Stimulated activated CD8-positive, alpha-beta memory T cell treated with anti-CD3 and anti-CD28 coated beads, Interleukin-2, amount 100 ng/mL, for 1 hour (primary cell): ENCODE measurements around the gene RDH5.

Source experiments
- DNase-seq, 2 donors: peaks; one replicate each; pipeline ENCODE4 v3.0.0-alpha.2; 2020; ENCODE audit warnings: low read depth in 2 of 2

RDH5 gene

DNA sequence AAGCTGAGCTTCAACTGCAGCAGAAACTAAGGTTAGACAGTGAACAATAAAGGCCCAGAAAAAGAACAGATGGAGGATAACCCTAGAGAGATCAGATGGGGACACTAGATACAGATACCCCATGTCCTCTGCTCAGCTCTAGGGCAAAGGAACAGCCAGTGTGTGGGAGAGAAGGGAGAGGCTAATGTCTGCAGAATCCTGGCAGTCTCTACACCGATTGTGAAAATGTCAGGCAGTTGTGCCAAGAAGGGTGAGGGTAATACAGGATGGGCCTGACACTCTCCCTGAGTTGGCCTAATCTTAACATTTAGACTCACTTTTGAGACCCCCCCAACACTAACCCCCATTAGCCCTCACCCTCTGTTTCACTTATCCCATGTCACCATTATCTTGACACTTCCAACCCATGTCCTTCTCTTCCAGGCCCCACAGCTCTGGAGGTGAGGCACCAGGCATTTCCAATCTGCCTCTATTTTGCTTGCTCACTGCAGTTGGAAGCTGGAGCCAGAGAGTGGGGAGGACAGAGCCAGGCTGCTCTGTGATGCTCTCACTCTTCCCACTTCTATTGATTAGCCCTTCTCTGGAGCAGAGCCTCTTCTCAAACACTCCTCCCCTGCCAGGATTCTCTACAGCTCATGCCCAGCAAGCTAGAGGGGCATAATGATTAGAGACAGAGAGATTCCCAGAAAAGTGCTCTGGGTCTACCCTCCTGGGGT, 7.3 kb upstream of the RDH5 start:
- DNase-seq, result no peak

DNA sequence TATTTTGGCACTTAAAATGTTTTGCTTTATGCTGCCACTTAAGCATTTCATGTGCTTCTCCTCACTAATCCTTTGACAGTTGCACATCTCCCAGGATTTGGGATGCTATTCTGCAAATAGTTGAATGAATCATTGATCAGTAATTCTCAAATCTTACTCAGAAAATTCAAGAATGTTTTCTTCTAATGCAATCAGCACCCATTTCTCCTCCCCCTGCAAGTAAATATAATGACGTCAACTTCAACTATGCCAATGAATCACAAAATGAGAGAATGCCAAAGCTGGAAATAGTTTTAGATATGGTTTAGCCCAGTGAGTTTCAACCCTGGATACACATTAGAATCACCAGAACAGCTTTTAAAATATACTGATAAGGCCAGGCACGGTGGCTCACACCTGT, 6.5 kb upstream of the RDH5 start:
- DNase-seq, result no peak

DNA sequence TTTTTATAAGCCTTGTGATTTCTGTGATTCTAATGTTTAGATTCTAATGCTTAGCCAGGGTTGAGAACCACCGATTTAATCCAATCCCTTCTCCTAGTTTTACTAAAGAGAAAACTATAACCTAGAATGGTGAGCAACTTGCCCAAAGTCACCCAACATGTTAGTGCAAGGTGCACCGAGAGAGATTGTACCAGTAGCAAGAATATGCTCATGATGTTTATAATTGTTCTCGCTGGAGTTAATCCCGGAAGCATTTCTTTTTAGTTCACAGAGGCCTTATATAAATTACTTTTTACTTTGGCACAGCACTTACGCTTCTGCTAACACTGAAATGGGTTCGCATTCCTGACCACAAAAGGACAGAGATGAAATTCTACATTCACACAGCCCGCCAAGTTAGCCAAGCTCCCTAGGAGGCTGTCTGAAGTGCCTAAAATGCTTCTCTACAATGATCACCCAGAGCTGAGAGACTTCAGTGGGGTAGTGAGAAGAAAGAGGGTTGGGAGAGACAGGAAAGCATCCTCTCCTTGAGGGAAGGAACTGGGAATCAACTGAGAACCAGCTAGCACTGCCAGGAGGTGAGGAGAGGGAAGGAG, 4.9 kb upstream of the RDH5 start:
- no peak for DNase-seq

DNA sequence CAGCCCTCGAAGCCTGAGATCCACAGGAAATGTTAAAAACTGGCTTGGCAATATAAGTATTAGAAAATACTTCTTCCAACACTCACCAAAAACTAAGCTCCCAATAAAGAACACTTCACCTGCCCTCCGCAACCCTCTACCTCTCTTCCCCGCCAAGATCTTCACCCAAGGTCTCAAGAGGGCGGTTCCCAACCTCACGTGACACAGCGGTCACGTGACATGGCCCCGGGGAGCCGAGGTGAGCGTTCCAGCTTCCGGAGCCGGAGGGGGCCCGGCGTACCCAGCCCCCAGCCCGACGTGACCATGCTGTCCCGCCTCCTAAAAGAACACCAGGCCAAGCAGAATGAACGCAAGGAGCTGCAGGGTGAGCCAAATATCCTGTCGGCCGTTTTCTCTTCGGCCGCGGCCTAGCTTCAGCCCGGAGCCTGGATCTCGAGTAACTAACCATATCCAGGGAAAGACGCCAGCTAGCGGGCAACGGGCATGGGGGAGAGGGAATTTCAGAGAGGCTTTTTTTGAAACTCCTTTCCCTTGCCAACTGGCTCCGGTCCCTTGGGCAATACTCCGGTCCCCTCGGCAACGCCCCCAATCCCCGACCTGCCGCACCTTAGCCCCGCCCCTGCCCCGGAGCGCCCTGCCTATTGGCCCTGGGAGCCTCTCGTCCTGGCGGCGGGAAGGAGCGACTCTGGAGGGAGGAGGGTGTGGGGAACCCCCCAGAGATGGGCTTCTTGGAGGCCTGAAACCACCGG, 4.2 kb upstream of the RDH5 start, which contains the start of gene BLOC1S1:
Gene BLOC1S1 (plus strand): TSS at position 214 of the 749 bp plus-strand sequence. CDS start 6 bp downstream, at position 220.
- DNase-seq, result peak; percentile 79 to 86

DNA sequence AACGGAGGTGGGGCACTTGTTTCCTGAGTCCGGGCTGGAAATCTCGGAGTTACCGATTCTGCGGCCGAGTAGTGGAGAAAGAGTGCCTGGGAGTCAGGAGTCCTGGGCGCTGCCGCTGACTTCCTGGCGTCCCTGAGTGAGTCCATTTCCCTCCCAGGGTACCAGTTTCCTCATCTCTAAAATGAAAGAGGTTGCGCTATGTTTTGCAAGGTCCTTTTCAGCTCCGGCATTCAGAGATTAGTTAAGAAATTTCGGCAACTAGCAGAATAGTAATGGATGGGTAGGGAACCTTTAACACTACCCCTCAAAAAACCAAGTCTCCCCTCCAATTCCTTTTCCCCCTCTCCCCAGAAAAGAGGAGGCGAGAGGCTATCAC, 3.6 kb upstream of the RDH5 start:
- no peak for DNase-seq

DNA sequence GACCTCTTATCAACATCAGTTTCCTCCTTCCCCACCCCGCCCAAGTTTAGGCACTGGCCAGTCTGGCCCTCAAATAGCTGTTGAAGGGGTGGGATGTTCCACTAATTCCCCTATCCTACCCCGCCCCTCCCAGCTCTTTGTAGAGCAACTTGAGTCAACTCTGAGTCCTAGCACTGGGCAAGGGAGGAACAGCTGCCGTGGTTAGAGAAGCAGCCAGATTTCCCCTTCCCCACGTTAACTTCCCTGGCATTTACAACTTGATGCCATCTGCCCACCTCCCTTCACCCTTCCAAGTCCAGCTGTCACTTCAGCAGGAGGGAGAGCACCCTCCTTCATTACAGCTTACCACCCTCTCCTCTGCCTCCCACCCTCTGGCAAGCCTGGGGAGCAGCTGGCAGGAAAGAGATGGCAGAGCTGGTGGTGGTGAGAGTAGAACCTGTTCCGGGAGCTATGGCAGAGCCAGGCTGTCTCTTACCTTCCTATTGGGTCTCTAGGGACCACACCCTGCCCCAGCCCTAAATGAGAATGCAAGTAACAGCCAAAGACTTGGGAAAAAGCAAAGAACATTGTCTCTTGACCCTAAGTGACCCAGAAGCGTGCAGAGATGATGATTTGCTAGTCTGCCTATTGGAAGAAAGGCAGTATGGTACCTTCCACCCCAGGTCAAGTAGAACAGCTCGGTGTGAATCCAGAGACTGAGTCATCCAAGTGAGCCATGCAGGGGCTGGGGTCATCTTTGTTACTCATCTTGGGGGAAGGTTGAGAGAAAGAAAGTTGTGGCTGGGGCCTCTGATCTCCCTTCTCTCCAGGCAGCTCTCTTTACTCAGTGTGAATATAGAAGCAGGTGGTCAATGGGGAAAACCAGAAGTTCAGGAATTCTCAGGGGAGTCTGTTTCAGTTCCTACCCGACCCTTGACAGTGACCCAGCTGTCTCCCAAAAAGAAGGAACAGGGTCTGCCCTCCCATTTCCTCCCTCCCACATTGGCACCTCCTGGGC, 2.9 kb upstream of the RDH5 start:
- DNase-seq, result no peak

DNA sequence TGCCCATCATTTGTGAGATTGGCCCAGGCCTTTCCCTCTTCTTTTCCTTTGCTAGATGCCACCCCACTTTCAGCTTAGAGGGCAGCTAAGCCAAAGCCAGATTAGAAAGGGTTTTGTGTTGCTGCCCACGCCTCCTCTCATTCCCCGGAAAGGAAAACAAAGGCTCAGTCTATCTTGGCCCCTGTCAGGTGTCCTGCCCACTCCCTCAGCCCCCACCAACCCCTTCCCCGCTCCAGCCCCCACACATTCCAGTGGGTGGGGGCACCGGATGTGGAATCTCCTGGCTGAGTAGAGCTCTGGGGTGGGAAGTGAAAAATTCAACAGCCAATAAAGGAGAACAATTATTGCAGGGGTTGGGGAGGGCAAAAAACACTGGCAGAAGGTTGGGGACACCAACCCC, 2.2 kb upstream of the RDH5 start:
- DNase-seq, result no peak

DNA sequence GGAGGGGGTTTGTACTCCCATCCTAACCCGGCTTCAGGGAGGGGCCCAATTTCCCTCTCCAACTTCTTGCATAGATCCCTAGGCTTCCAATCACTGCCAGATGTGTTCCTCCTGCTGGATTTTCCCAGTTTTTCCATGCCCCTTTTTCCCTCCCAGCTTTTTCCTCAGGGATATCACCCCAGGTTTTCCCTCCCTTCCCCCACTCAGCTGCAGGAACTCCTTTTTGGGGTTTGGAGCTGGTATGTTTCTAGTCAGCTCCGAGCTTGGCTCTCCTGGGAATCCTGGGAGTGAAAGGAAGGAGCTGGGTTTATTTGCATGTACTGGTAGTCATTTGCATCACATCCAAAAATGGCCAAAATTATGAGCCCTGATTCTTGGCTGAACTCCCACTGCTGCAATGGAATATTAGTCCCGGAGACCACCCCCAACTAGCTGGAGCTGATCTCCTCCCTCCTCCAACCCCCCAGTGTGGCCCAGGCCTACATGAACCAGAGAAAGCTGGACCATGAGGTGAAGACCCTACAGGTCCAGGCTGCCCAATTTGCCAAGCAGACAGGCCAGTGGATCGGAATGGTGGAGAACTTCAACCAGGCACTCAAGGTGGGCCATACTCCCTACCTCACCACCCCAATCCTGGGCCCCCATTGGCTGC, 1.4 kb upstream of the RDH5 start:
- DNase-seq, result no peak

DNA sequence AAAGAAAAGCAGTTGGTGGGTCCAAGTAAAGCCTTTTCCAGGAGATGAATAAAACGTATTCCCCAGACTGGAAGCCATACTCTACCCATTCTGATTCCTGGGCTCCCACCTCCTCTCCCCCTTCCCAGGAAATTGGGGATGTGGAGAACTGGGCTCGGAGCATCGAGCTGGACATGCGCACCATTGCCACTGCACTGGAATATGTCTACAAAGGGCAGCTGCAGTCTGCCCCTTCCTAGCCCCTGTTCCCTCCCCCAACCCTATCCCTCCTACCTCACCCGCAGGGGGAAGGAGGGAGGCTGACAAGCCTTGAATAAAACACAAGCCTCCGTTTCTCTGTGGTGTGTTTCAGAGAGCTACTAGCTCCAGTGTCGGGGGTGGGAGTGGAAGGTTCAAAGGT, 822 bp upstream of the RDH5 start:
- DNase-seq, result no peak

DNA sequence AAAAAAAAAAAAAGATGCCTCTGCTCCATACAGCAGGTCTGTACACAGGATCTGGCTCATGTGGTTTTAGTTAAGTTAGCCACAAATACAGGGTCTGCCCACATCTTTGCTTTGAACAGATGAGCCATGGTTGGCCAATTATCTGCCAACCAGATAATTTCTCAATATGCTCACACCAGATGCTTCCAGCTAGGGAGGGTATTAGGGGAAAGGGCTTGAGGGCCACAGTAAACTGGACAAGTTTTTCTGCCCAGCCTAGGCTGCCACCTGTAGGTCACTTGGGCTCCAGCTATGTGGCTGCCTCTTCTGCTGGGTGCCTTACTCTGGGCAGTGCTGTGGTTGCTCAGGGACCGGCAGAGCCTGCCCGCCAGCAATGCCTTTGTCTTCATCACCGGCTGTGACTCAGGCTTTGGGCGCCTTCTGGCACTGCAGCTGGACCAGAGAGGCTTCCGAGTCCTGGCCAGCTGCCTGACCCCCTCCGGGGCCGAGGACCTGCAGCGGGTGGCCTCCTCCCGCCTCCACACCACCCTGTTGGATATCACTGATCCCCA, 776 bp downstream of the RDH5 start:
- no peak for DNase-seq

DNA sequence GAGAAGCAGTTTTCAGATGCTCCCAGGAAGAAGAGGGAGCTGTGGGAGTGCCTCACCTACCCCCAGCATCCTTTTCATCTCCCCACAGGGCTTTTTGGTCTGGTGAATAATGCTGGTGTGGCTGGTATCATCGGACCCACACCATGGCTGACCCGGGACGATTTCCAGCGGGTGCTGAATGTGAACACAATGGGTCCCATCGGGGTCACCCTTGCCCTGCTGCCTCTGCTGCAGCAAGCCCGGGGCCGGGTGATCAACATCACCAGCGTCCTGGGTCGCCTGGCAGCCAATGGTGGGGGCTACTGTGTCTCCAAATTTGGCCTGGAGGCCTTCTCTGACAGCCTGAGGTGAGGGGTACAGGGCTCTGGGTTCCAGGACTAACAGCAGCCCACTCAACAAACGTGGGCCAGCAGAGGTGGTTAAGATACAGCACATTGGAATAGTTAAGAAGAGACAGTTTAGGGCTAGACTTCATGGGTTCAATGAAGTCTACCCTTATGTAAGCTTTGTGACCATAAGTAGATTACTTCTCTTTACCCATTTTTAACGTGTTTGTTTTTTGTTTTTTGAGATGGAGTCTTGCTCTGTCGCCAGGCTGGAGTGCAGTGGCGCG, 1.5 kb downstream of the RDH5 start:
- DNase-seq, result no peak

DNA sequence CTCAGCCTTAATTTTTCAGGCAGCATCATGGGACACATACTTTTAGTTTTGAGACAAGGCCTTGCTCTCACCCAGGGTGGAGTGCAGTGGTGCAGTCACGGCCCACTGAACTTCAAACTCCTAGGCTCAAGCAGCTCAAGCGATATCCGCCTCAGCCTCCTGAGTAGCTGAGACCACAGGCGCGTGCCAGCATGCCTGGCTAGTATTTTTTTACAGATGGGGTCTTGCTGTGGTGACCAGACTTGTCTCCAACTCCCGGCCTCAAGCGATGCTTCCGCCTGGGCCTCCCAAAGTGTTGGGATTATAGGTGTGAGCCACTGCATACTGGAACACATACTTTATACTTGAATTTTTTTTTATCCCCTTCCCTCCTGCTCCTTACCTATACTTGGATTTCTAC, 2.8 kb downstream of the RDH5 start:
- DNase-seq, result no peak

DNA sequence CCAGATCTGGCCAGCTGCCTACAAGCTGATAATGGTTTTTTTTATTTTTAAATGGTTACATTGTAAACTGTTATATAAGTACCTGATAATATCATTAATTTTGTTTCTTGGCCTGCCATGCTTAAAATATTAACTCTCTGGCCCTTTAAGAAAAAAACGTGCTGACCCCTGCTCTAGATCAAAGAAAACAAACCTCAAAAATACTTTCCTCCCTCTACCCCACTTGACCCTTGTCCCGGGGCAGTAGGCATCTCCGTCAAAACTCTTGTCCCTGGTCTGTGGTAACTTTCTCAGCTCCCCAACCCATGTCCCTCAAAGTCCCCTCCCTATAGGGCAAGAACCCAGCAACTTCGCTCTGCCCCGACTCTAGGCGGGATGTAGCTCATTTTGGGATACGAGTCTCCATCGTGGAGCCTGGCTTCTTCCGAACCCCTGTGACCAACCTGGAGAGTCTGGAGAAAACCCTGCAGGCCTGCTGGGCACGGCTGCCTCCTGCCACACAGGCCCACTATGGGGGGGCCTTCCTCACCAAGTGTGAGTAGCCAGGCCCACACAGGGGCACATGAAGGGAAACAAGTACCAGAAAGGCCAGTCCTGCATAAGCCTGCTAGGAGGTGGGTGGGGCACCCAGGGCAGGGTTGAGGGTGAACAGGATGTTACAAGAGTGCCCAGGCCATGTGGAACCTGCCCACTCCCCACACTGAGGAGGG, 3.5 kb downstream of the RDH5 start:
- DNase-seq, result no peak

DNA sequence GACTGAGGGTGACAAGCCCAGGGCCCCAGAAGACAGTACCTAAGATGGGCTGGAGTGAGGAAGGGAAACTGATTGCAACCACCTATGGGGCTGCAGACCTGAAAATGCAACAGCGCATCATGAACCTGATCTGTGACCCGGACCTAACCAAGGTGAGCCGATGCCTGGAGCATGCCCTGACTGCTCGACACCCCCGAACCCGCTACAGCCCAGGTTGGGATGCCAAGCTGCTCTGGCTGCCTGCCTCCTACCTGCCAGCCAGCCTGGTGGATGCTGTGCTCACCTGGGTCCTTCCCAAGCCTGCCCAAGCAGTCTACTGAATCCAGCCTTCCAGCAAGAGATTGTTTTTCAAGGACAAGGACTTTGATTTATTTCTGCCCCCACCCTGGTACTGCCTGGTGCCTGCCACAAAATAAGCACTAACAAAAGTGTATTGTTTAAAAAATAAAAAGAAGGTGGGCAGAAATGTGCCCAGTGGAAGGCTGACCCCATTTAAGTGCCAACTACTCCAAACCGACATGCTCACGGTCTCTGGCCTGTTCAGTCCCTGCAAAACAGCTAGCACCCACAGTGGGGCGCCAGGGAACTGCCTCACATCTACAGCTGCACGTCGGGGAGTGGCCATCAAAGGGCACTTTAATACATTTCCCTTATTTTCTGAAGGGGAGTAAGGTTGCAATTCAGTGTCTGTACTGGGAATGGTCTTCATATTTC, 4.2 kb downstream of the RDH5 start:
- peak in 1 of 2 donors; percentile 46 for DNase-seq

DNA sequence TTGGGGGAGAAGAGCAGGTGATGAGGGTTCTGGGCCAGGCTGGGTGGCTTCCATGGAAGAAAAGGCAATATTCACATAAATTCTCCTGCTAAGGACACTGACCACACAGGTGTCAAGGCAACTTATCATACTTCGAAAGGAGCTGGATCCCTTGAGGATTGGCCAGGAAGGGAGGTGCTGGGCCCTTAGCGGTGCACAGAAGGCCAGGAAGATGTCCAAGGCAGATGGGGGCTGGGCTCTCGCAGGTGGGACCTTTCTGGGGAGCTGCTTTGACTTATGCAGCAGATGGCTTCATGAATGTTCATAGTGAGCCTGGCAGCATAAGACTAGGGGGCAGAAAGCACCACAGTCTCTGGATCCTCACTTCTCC, 4.7 kb downstream of the RDH5 start:
- DNase-seq, result no peak

DNA sequence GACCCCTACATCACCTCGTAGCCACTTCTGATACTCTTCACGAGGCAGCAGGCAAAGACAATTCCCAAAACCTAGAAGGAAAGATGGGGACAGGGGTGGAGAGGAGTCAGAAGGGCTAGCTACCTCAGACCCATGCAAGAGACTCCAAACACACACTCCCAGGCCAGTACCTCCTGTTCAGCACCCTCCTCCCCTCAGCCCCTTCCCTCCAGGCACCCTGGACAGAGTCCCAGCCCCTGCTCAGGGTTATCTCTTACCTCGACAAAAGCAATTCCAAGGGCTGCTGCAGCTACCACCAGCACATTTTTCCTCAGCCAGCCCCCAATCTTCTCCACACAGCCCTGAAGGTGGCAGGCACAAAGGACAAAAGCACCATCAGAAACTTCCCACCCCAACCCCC, 5.4 kb downstream of the RDH5 start:
- no peak for DNase-seq

DNA sequence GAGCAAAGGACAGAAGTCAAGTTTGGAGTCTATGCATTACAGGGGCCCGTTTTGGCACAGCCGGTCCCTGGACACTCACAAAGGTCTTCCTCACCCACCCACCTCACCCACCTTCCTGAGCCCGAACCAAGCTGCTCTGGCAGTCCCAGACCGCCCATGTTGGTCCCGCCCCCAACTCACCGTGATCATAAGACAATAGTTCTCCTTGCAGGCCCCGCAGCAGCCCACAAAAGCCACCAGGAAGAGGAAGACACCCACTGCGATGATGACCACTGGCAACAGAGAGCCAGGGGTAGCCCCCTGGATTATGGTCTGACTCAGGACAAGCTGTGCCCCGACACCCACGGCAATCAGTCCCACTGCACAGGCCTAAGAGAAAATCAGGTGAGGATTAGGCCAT, 6.8 kb downstream of the RDH5 start:
- DNase-seq, result no peak

DNA sequence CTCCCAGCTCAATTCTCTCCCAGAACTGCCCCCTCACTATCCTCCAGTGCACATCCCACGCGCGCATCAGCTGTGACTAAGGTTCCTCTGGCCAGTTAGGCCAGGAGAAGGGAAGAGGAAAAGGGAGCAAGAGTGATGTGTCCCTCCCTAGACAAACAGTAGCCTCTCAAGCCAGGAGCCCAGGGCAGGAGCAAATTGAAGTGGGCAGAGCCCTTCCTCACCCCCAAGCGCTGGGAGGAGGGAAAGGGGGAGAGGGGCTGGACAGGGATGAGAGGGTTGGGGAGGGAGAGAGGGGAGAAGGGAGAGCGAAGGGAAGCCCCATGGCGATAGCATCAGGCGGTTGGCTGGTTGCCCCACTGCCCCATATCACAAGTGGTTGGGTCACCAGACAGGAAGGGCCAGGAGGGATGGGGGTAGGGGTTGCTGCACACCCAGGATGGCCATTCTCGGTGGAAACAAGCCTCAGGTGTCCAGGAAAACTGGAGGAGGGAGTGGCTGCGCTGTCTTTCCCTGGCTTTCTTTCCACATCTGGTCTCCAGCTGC, 7.5 kb downstream of the RDH5 start:
- DNase-seq, result no peak
